Suprapubic skin (tissue), 4 donors: ENCODE results near the gene LBHD2.

Experiments
- POLR2A ChIP-seq, 2 donors: fragments of 450-650 bp; IDR thresholded peaks; one replicate each; pipeline ENCODE4 v1.6.1; 2017; ENCODE audit warnings: antibody characterized with exemption in 2 of 2, mild to moderate bottlenecking in 2 of 2, moderate library complexity in 2 of 2
- POLR2AphosphoS5 ChIP-seq, 3 donors: sonication (generic); formaldehyde crosslinking; IDR thresholded peaks; one replicate each; pipeline ENCODE4 v1.6.1; 2017; ENCODE audit warnings: antibody characterized with exemption in 3 of 3
- TF ChIP-seq, protein P1 (sequence below), 2 donors: fragments of 200-600 bp in 1 of 2; fragments of 450-650 bp in 1 of 2; sonication (generic) in 1 of 2; IDR thresholded peaks; one replicate each; pipeline ENCODE4 v1.5.1; 2016 to 2019; ENCODE audit warnings: antibody characterized with exemption in 2 of 2, mild to moderate bottlenecking in 1 of 2, moderate library complexity in 1 of 2

- TF ChIP-seq, protein P1, sequence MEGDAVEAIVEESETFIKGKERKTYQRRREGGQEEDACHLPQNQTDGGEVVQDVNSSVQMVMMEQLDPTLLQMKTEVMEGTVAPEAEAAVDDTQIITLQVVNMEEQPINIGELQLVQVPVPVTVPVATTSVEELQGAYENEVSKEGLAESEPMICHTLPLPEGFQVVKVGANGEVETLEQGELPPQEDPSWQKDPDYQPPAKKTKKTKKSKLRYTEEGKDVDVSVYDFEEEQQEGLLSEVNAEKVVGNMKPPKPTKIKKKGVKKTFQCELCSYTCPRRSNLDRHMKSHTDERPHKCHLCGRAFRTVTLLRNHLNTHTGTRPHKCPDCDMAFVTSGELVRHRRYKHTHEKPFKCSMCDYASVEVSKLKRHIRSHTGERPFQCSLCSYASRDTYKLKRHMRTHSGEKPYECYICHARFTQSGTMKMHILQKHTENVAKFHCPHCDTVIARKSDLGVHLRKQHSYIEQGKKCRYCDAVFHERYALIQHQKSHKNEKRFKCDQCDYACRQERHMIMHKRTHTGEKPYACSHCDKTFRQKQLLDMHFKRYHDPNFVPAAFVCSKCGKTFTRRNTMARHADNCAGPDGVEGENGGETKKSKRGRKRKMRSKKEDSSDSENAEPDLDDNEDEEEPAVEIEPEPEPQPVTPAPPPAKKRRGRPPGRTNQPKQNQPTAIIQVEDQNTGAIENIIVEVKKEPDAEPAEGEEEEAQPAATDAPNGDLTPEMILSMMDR (IDR thresholded peaks at IDR 0.05): no peak
- TF ChIP-seq POLR2A (IDR thresholded peaks at IDR 0.05): no peak
- no peak for TF ChIP-seq POLR2AphosphoS5 (IDR thresholded peaks at IDR 0.05)
These were observed 49.5 kb downstream of the LBHD2 start for GRCh38 chr14:103133210-103134140.
